CD4-positive, alpha-beta T cell (primary cell): Measurements from ENCODE around the gene TUBAL3. TPM values are rescaled to one million over a fixed set of nuclear protein-coding genes. Genes with fewer than 3 reads are reported as not detected.

ENCODE experiments used
- ATAC-seq: fragments of 200-7000 bp; cut with Tn5 transposase; one replicate; pipeline ENCODE4 v1.10.0; 2022; ENCODE audit warnings: mild to moderate bottlenecking; ENCODE audit not compliant: poor library complexity
- CTCF ChIA-PET: fragments of 350-600 bp; sonication (Branson Sonifier 250); formaldehyde crosslinking; loops from one replicate; lab custom pipeline; 2021; ENCODE audit warnings: antibody characterized with exemption, inconsistent platforms; lab: Charles Lee
- POLR2A ChIA-PET: fragments of 350-600 bp; sonication (Branson Sonifier 250); formaldehyde crosslinking; loops from one replicate; lab custom pipeline; 2021; ENCODE audit warnings: antibody characterized with exemption, inconsistent platforms; lab: Charles Lee
- DNase-seq, 14 experiments: peaks; one replicate each; pipeline ENCODE4 v3.0.0-alpha.2; 2013 to 2020; ENCODE audit warnings: mixed read lengths in 2 of 14
- H3K27ac ChIP-seq, 2 donors: one replicate each; pipeline versions ENCODE4 v1.5.1 to v1.7.0; 2013; ENCODE audit warnings: low read length in 2 of 2, low read depth in 1 of 2, mild to moderate bottlenecking in 1 of 2
- H3K27me3 ChIP-seq, 2 experiments: 1 replicate in 1 of 2; 2 replicates in 1 of 2; pipeline versions ENCODE4 v1.6.1 to v1.7.0; 2013; ENCODE audit warnings: low read length in 2 of 2, control low read depth in 1 of 2, mild to moderate bottlenecking in 1 of 2, moderate library complexity in 1 of 2; ENCODE audit not compliant: insufficient read depth in 2 of 2, control insufficient read depth in 1 of 2
- H3K36me3 ChIP-seq: one replicate; pipeline ENCODE4 v1.6.1; 2013; ENCODE audit warnings: low read length, control low read depth; ENCODE audit not compliant: insufficient read depth
- H3K4me1 ChIP-seq: one replicate; pipeline ENCODE4 v1.6.1; 2013; ENCODE audit warnings: low read length, control low read depth; ENCODE audit not compliant: insufficient read depth
- H3K4me3 ChIP-seq: one replicate; pipeline ENCODE4 v1.5.1; 2013; ENCODE audit warnings: mild to moderate bottlenecking, low read length, moderate library complexity
- H3K9me3 ChIP-seq, 2 experiments: 1 replicate in 1 of 2; 2 replicates in 1 of 2; pipeline versions ENCODE4 v1.6.1 to v1.7.0; 2013; ENCODE audit warnings: low read length in 2 of 2, mild to moderate bottlenecking in 2 of 2, control low read depth in 1 of 2, moderate library complexity in 1 of 2; ENCODE audit not compliant: control insufficient read depth in 1 of 2, insufficient read depth in 1 of 2
- H3K27ac Mint-ChIP-seq: one replicate; pipeline ENCODE4 v1.8.0; 2020; ENCODE audit warnings: mixed read lengths
- H3K27me3 Mint-ChIP-seq: one replicate; pipeline ENCODE4 v1.8.0; 2021; ENCODE audit warnings: mixed read lengths
- H3K36me3 Mint-ChIP-seq: one replicate; pipeline ENCODE4 v1.8.0; 2021; ENCODE audit warnings: low read depth, mixed read lengths
- H3K4me1 Mint-ChIP-seq: one replicate; pipeline ENCODE4 v1.8.0; 2021; ENCODE audit warnings: low read depth, mixed read lengths
- H3K4me3 Mint-ChIP-seq: one replicate; pipeline ENCODE4 v1.8.0; 2020; ENCODE audit warnings: mild to moderate bottlenecking, mixed read lengths
- H3K9me3 Mint-ChIP-seq: one replicate; pipeline ENCODE4 v1.8.0; 2020; ENCODE audit warnings: mixed read lengths
- intact Hi-C, 2 experiments: fragments of 100-400 bp; cut with DNase I in 1 of 2; cut with micrococcal nuclease in 1 of 2; formaldehyde crosslinking; loops; one replicate each; pipeline versions ENCODE4 v1.15.1 to v1.9.0; 2023 to 2025; cut with DNase I, micrococcal nuclease
- total RNA-seq, 174 experiments: library from RNA in 2 of 174; stranded (reverse) in 2 of 174; gene quantifications; one replicate each; pipeline ENCODE4 v1.2.3 and lab custom pipeline; 2021 to 2026
- TF ChIP-seq, protein P1 (sequence below): fragments of 200-600 bp; IDR thresholded peaks from one replicate; pipeline ENCODE4 v1.8.0; 2022; ENCODE audit warnings: antibody characterized with exemption, mild to moderate bottlenecking

Gene TUBAL3
- total RNA-seq, 2 experiments from 2014 or later: not detected

DNA sequence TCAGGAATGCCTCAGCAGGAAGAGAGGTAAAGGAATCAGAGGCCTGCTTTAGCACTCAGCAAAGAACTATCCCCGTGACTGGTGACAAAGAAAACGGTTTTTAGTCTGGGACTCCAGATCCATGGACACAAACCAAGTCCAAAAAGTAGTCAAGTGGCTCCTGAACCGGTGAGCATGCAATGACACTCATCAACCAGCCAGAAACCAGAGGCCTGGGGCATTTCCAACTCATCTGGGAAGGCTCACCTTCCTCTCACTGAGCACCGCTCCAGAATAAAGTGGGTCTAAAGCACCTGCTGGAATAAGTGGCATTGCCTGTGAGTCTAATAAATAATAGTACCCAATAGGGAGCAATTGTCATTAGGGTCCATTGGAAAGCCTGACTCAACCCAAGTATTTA lies 57.7 kb downstream of the TUBAL3 start:
- H3K36me3 Mint-ChIP-seq: no peaks in the 10 kb centered on the region

DNA sequence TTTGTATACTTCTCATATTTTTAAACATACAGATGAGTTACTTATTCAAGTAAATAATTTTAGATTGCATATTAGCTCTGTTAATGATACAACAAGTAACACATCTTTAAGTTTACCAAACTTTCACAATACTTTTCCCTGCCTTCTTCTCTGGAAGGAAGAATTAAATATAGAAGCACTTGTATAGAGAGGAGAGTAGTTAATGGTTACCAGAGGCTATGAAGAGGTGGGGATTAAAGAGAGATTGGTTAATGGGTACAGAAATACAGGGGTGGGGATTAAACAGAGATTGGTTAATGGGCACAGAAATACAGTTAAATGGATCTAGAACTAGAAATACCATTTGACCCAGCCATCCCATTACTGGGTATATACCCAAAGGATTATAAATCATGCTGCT lies 59.9 kb downstream of the TUBAL3 start:
- TF ChIP-seq, protein P1, sequence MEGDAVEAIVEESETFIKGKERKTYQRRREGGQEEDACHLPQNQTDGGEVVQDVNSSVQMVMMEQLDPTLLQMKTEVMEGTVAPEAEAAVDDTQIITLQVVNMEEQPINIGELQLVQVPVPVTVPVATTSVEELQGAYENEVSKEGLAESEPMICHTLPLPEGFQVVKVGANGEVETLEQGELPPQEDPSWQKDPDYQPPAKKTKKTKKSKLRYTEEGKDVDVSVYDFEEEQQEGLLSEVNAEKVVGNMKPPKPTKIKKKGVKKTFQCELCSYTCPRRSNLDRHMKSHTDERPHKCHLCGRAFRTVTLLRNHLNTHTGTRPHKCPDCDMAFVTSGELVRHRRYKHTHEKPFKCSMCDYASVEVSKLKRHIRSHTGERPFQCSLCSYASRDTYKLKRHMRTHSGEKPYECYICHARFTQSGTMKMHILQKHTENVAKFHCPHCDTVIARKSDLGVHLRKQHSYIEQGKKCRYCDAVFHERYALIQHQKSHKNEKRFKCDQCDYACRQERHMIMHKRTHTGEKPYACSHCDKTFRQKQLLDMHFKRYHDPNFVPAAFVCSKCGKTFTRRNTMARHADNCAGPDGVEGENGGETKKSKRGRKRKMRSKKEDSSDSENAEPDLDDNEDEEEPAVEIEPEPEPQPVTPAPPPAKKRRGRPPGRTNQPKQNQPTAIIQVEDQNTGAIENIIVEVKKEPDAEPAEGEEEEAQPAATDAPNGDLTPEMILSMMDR: no peak
- ChIA-PET POLR2A (no interaction called here), CTCF (no interaction called here)
- Mint-ChIP-seq H3K9me3 (no peaks in the 10 kb centered on the region), H3K4me3 (no peak overlapping the region), H3K27me3 (no peaks in the 10 kb centered on the region), H3K4me1 (no peaks in the 10 kb centered on the region), H3K27ac (no peak overlapping the region), H3K36me3 (no peaks in the 10 kb centered on the region)
- intact Hi-C loops: no loop called here
- DNase-seq (no peak), ATAC-seq (no peak)
- Histone ChIP-seq H3K9me3 (no peaks in the 10 kb centered on the region), H3K4me3 (no peak overlapping the region), H3K36me3 (no peaks in the 10 kb centered on the region), H3K27me3 (no peaks in the 10 kb centered on the region), H3K4me1 (no peaks in the 10 kb centered on the region), H3K27ac (no peak overlapping the region)

More for the DNA sequence above, 57.7 kb downstream of the TUBAL3 start:
- Mint-ChIP-seq H3K9me3 (no peaks in the 10 kb centered on the region), H3K27ac (no peak overlapping the region), H3K27me3 (no peaks in the 10 kb centered on the region), H3K4me1 (no peaks in the 10 kb centered on the region), H3K4me3 (no peak overlapping the region)
- ATAC-seq (no peak), DNase-seq (no peak)
- ChIA-PET POLR2A (no interaction called here), CTCF (no interaction called here)
- no peaks in the 10 kb centered on the region for H3K4me1 ChIP-seq
- TF ChIP-seq, protein P1: no peak
- H3K27ac ChIP-seq: no peak overlapping the region
- H3K4me3 ChIP-seq: no peak overlapping the region
- H3K9me3 ChIP-seq: no peaks in the 10 kb centered on the region
- no peaks in the 10 kb centered on the region for H3K36me3 ChIP-seq
- no peaks in the 10 kb centered on the region for H3K27me3 ChIP-seq
- intact Hi-C loops: no loop called here

DNA sequence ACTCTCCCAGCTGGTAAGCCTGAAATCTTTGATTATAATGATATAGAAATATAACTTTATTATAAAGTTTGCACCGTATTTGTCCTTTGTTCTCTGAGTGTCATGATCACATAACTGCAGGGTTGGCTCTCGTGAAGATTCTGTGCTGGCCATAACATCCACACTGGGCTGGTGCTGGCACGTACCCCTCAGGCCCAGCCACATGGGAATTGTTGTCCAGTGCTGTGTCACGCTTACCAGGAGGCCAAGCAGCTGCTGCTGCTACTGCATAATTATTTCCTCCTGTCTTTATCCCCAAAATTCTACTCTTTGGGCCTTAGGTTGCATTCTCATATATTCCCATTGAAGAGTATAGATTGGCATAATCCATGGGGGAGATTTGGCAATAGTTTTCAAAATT lies 60.6 kb downstream of the TUBAL3 start:
- POLR2A ChIA-PET: interaction anchor here (0.7 kb wide), 1 partner anchor 248 kb away, joined by 3 read pairs; no protein-coding TSS in a partner anchor
- intact Hi-C loops: no loop called here
- H3K4me3 Mint-ChIP-seq: no peak overlapping the region
- no peak overlapping the region for H3K4me3 ChIP-seq
- no peaks in the 10 kb centered on the region for H3K27me3 ChIP-seq
- H3K4me1 Mint-ChIP-seq: no peaks in the 10 kb centered on the region
- DNase-seq: no peak
- CTCF ChIA-PET: interaction anchor here (0.7 to 2.4 kb wide), 3 partner anchors 26 to 494 kb away, joined by 3 to 10 read pairs (median 5); no protein-coding TSS in a partner anchor
- no peaks in the 10 kb centered on the region for H3K27me3 Mint-ChIP-seq
- no peak overlapping the region for H3K27ac Mint-ChIP-seq
- H3K9me3 ChIP-seq: no peaks in the 10 kb centered on the region
- H3K36me3 ChIP-seq: no peaks in the 10 kb centered on the region
- TF ChIP-seq, protein P1: no peak
- H3K4me1 ChIP-seq: no peaks in the 10 kb centered on the region
- no peaks in the 10 kb centered on the region for H3K9me3 Mint-ChIP-seq
- H3K36me3 Mint-ChIP-seq: no peaks in the 10 kb centered on the region
- no peak overlapping the region for H3K27ac ChIP-seq
- no peak for ATAC-seq
